H9 (cell line): ENCODE data around the gene THBS1. TPM values are rescaled to one million over a fixed set of nuclear protein-coding genes. Genes with fewer than 3 reads are reported as not detected.

Experiments used
- DNase-seq: peaks from one replicate; pipeline ENCODE4 v3.0.0-alpha.2; 2017
- H2AFZ ChIP-seq: one replicate; pipeline ENCODE4 v1.6.1; 2013; ENCODE audit warnings: mild to moderate bottlenecking, low read length, control low read depth, moderate library complexity
- H2AK5ac ChIP-seq: 2 replicates; pipeline ENCODE4 v1.6.1; 2013; ENCODE audit warnings: low read length, control low read depth, mixed read lengths; ENCODE audit not compliant: insufficient read length
- H2BK120ac ChIP-seq: one replicate; pipeline ENCODE4 v1.6.1; 2013; ENCODE audit warnings: low read depth, mild to moderate bottlenecking, low read length, control low read depth, inconsistent platforms; ENCODE audit not compliant: poor library complexity, severe bottlenecking
- H2BK12ac ChIP-seq: 2 replicates; pipeline ENCODE4 v1.6.1; 2013; ENCODE audit warnings: low read length, control low read depth, mixed read lengths, low read depth; ENCODE audit not compliant: insufficient read length
- H2BK15ac ChIP-seq: 2 replicates; pipeline ENCODE4 v1.6.1; 2013; ENCODE audit warnings: low read depth, low read length, control low read depth
- H2BK20ac ChIP-seq: one replicate; pipeline ENCODE4 v1.6.1; 2013; ENCODE audit warnings: low read depth, mild to moderate bottlenecking, low read length, control low read depth, inconsistent platforms; ENCODE audit not compliant: poor library complexity, severe bottlenecking
- H2BK5ac ChIP-seq: 2 replicates; pipeline ENCODE4 v1.6.1; 2013; ENCODE audit warnings: low read length, control low read depth, mixed read lengths; ENCODE audit not compliant: insufficient read length
- H3K14ac ChIP-seq: 2 replicates; pipeline ENCODE4 v1.6.1; 2013; ENCODE audit warnings: low read length, control low read depth; ENCODE audit not compliant: insufficient read depth
- H3K18ac ChIP-seq: 2 replicates; pipeline ENCODE4 v1.6.1; 2013; ENCODE audit warnings: low read depth, mild to moderate bottlenecking, mixed read lengths, low read length, control low read depth; ENCODE audit not compliant: insufficient read length
- H3K23ac ChIP-seq: 2 replicates; pipeline ENCODE4 v1.6.1; 2013; ENCODE audit warnings: low read length, control low read depth, mixed read lengths, low read depth; ENCODE audit not compliant: insufficient read length
- H3K23me2 ChIP-seq: 2 replicates; pipeline ENCODE4 v1.6.1; 2013; ENCODE audit warnings: low read depth, mild to moderate bottlenecking, mixed read lengths, low read length, control low read depth; ENCODE audit not compliant: insufficient read length, poor library complexity, severe bottlenecking
- H3K27ac ChIP-seq: 2 replicates; pipeline ENCODE4 v1.5.1; 2013; ENCODE audit warnings: low read length, control low read depth, mixed read lengths, low read depth; ENCODE audit not compliant: insufficient read length
- H3K27me3 ChIP-seq: 2 replicates; pipeline ENCODE4 v1.6.1; 2013; ENCODE audit warnings: low read length, control low read depth, inconsistent platforms; ENCODE audit not compliant: insufficient read depth
- H3K4ac ChIP-seq: 2 replicates; pipeline ENCODE4 v1.6.1; 2013; ENCODE audit warnings: low read depth, mild to moderate bottlenecking, control low read depth, inconsistent platforms, low read length, moderate library complexity
- H3K4me1 ChIP-seq: 2 replicates; pipeline ENCODE4 v1.6.1; 2013; ENCODE audit warnings: low read length, control low read depth, inconsistent platforms; ENCODE audit not compliant: insufficient read depth
- H3K4me2 ChIP-seq: 2 replicates; pipeline ENCODE4 v1.6.1; 2013; ENCODE audit warnings: low read length, control low read depth, mixed read lengths; ENCODE audit not compliant: insufficient read length, insufficient read depth
- H3K56ac ChIP-seq: 2 replicates; pipeline ENCODE4 v1.6.1; 2013; ENCODE audit warnings: low read depth, mild to moderate bottlenecking, mixed read lengths, low read length, control low read depth; ENCODE audit not compliant: insufficient read length
- H3K79me1 ChIP-seq: 2 replicates; pipeline ENCODE4 v1.6.1; 2013; ENCODE audit warnings: low read depth, mild to moderate bottlenecking, moderate library complexity, low read length, control low read depth, inconsistent platforms; ENCODE audit not compliant: insufficient read depth, poor library complexity, severe bottlenecking
- H3K79me2 ChIP-seq: 2 replicates; pipeline ENCODE4 v1.6.1; 2013; ENCODE audit warnings: low read length, control low read depth, inconsistent platforms; ENCODE audit not compliant: insufficient read depth
- H3K9ac ChIP-seq: 2 replicates; pipeline ENCODE4 v1.6.1; 2013; ENCODE audit warnings: low read length, control low read depth, mixed read lengths; ENCODE audit not compliant: insufficient read length; ENCODE audit errors: extremely low read depth
- H3K9me3 ChIP-seq: one replicate; pipeline ENCODE4 v1.6.1; 2013; ENCODE audit warnings: low read depth, low read length, inconsistent platforms; ENCODE audit not compliant: control insufficient read depth
- H3T11ph ChIP-seq: one replicate; pipeline ENCODE4 v1.6.1; 2013; ENCODE audit warnings: mild to moderate bottlenecking, low read length, control low read depth, inconsistent platforms
- H4K20me1 ChIP-seq: one replicate; pipeline ENCODE4 v1.6.1; 2013; ENCODE audit not compliant: control insufficient read depth, insufficient read length, insufficient read depth
- H4K5ac ChIP-seq: 2 replicates; pipeline ENCODE4 v1.6.1; 2013; ENCODE audit warnings: low read depth, mild to moderate bottlenecking, mixed read lengths, low read length, control low read depth; ENCODE audit not compliant: insufficient read length
- H4K8ac ChIP-seq: replicated peaks from 2 replicates; pipeline ENCODE4 v1.6.1; 2013; ENCODE audit warnings: low read length, control low read depth, mixed read lengths, low read depth; ENCODE audit not compliant: insufficient read length
- H4K91ac ChIP-seq: 2 replicates; pipeline ENCODE4 v1.6.1; 2013; ENCODE audit warnings: low read depth, mild to moderate bottlenecking, moderate library complexity, mixed read lengths, low read length, control low read depth; ENCODE audit not compliant: insufficient read length
- H3K27ac Mint-ChIP-seq, 3 experiments: 2 replicates in 2 of 3; 3 replicates in 1 of 3; pipeline ENCODE4 v1.8.0; 2020 to 2021; ENCODE audit warnings: mixed read lengths in 3 of 3, mild to moderate bottlenecking in 1 of 3, moderate library complexity in 1 of 3
- H3K27me3 Mint-ChIP-seq: 2 replicates; pipeline ENCODE4 v1.8.0; 2021; ENCODE audit warnings: low read depth, mild to moderate bottlenecking, moderate library complexity, mixed read lengths
- H3K36me3 Mint-ChIP-seq, 3 experiments: 2 replicates in 2 of 3; 3 replicates in 1 of 3; pipeline ENCODE4 v1.8.0; 2020 to 2021; ENCODE audit warnings: low read depth in 3 of 3, mixed read lengths in 3 of 3; ENCODE audit not compliant: insufficient read depth in 1 of 3
- H3K4me1 Mint-ChIP-seq, 2 experiments: 2 replicates each; pipeline ENCODE4 v1.8.0; 2020; ENCODE audit warnings: mixed read lengths in 2 of 2
- H3K4me3 Mint-ChIP-seq, 2 experiments: 2 replicates in 1 of 2; 3 replicates in 1 of 2; pipeline ENCODE4 v1.8.0; 2020 to 2021; ENCODE audit warnings: mild to moderate bottlenecking in 2 of 2, mixed read lengths in 2 of 2, moderate library complexity in 1 of 2
- H3K9me3 Mint-ChIP-seq, 2 experiments: 2 replicates in 1 of 2; 3 replicates in 1 of 2; pipeline ENCODE4 v1.8.0; 2020; ENCODE audit warnings: mild to moderate bottlenecking in 2 of 2, mixed read lengths in 2 of 2, moderate library complexity in 1 of 2
- WGBS: extraction: QIAGEN DNeasy Blood & Tissue Kit; methylation state at CpG from one replicate; pipeline ENCODE4 v1.1.7; 2013; ENCODE audit warnings: missing lambda C conversion rate, low lambda C conversion rate, mixed read lengths; ENCODE audit not compliant: insufficient read length; ENCODE audit errors: extremely low coverage; 5-methylcytosine and 5-hydroxymethylcytosine counted together
- total RNA-seq: library from RNA; stranded (reverse); gene quantifications from 2 replicates; pipeline ENCODE4 v1.2.1, GENCODE V29; 2021
- TF ChIP-seq, protein P1 (sequence below): fragments of 200-600 bp; sonication (generic); conservative IDR thresholded peaks from 3 replicates; pipeline ENCODE4 v1.8.0; 2021; ENCODE audit warnings: antibody characterized with exemption, mild to moderate bottlenecking

THBS1 gene
- total RNA-seq, 1 experiment from 2014 or later: 72.1 TPM

GRCh38 chr15:39583596-39584265, 2.9 kb downstream of the THBS1 start:
- H3K27ac ChIP-seq: no peak overlapping the region
- no peak overlapping the region for H2BK20ac ChIP-seq
- H3K9me3 ChIP-seq: no peaks in the 10 kb centered on the region
- no peaks in the 10 kb centered on the region; the same call in 1 of the 2 replicates for H3K79me2 ChIP-seq
- H3K23ac ChIP-seq: no peak overlapping the region
- H3K4me1 ChIP-seq: no peaks in the 10 kb centered on the region; the same call in 1 of the 2 replicates
- no peak overlapping the region for H2BK120ac ChIP-seq
- no peak overlapping the region for H2BK5ac ChIP-seq
- H3K27me3 ChIP-seq: no peaks in the 10 kb centered on the region
- Mint-ChIP-seq H3K4me1 (peaks cover 31 to 39% of the 10 kb centered on the region in 2 experiments), H3K27ac (no peak overlapping the region; a peak in 2 of 7 replicates), H3K27me3 (peaks cover 8% of the 10 kb centered on the region), H3K4me3 (peak overlapping the region in 1 of 2 experiments; percentile 19; a peak in 1 of 5 replicates), H3K9me3 (peaks cover 0 to 5% of the 10 kb centered on the region in 2 experiments; a peak in 1 of 5 replicates), H3K36me3 (peaks cover 39 to 70% (median 69%) of the 10 kb centered on the region in 3 experiments; a peak in 6 of 7 replicates)
- WGBS: no CpG with 5 or more reads among the region's 13 CpGs
- TF ChIP-seq, protein P1, sequence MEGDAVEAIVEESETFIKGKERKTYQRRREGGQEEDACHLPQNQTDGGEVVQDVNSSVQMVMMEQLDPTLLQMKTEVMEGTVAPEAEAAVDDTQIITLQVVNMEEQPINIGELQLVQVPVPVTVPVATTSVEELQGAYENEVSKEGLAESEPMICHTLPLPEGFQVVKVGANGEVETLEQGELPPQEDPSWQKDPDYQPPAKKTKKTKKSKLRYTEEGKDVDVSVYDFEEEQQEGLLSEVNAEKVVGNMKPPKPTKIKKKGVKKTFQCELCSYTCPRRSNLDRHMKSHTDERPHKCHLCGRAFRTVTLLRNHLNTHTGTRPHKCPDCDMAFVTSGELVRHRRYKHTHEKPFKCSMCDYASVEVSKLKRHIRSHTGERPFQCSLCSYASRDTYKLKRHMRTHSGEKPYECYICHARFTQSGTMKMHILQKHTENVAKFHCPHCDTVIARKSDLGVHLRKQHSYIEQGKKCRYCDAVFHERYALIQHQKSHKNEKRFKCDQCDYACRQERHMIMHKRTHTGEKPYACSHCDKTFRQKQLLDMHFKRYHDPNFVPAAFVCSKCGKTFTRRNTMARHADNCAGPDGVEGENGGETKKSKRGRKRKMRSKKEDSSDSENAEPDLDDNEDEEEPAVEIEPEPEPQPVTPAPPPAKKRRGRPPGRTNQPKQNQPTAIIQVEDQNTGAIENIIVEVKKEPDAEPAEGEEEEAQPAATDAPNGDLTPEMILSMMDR: peak; percentile 62
- H2AK5ac ChIP-seq: no peak overlapping the region
- no peak overlapping the region for H3T11ph ChIP-seq
- H2BK12ac ChIP-seq: no peak overlapping the region
- H3K18ac ChIP-seq: no peak overlapping the region
- no peaks in the 10 kb centered on the region for H3K79me1 ChIP-seq
- no peak overlapping the region for H4K91ac ChIP-seq
- no peak overlapping the region for H2AFZ ChIP-seq
- H3K23me2 ChIP-seq: peaks cover 15% of the 10 kb centered on the region
- no peak overlapping the region for H2BK15ac ChIP-seq
- DNase-seq: peak; percentile 49
- H3K4me2 ChIP-seq: no peak overlapping the region
- no peak overlapping the region for H3K14ac ChIP-seq
- H3K4ac ChIP-seq: no peak overlapping the region
- H4K8ac ChIP-seq: no peak overlapping the region
- H4K5ac ChIP-seq: no peak overlapping the region
- no peak overlapping the region for H3K56ac ChIP-seq
- H3K9ac ChIP-seq: no peak overlapping the region
- H4K20me1 ChIP-seq: no peaks in the 10 kb centered on the region
